Measurements from ENCODE around the gene UBE2F.

- TF ChIP-seq POLR2A (IDR thresholded peaks at IDR 0.05) (no peak), CTCF (IDR thresholded peaks at IDR 0.05) (no peak)
These were observed 11.0 kb upstream of the UBE2F start for GRCh38 chr2:237955640-237956401.

Measured in breast epithelium (tissue), 3 donors.